ENCODE data around the gene LANCL2.

LANCL2 gene, protein sequence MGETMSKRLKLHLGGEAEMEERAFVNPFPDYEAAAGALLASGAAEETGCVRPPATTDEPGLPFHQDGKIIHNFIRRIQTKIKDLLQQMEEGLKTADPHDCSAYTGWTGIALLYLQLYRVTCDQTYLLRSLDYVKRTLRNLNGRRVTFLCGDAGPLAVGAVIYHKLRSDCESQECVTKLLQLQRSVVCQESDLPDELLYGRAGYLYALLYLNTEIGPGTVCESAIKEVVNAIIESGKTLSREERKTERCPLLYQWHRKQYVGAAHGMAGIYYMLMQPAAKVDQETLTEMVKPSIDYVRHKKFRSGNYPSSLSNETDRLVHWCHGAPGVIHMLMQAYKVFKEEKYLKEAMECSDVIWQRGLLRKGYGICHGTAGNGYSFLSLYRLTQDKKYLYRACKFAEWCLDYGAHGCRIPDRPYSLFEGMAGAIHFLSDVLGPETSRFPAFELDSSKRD

DNA sequence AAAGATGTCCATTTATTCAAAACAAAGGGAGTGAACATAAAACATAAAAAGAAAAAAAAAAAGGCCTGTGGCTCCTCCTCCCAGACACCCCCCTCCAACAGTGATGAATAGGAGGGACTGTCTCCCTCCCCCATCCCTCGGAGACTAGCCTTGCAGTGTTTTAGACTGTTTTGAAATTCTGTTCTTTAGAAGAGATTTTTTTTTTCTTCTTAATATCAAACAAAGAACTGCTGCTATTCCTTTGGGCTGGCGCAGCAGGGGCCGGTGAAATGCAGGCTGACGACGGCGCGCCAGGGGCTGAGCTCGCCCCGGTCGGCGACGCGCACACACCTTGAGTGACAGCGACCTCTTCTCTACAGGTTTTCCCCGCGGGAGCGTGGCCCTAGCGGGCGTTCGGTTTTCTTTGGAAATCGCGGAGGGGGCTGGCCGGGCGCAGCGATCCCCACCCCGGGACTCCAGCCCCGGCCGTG lies at the start of gene LANCL2:
LANCL2 (plus strand) TSS at position 133 of the 470 bp plus-strand sequence. CDS start 689 bp downstream, outside the sequence.
- TF ChIP-seq, protein P1, sequence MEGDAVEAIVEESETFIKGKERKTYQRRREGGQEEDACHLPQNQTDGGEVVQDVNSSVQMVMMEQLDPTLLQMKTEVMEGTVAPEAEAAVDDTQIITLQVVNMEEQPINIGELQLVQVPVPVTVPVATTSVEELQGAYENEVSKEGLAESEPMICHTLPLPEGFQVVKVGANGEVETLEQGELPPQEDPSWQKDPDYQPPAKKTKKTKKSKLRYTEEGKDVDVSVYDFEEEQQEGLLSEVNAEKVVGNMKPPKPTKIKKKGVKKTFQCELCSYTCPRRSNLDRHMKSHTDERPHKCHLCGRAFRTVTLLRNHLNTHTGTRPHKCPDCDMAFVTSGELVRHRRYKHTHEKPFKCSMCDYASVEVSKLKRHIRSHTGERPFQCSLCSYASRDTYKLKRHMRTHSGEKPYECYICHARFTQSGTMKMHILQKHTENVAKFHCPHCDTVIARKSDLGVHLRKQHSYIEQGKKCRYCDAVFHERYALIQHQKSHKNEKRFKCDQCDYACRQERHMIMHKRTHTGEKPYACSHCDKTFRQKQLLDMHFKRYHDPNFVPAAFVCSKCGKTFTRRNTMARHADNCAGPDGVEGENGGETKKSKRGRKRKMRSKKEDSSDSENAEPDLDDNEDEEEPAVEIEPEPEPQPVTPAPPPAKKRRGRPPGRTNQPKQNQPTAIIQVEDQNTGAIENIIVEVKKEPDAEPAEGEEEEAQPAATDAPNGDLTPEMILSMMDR (IDR thresholded peaks at IDR 0.05; ENCODE audit: insufficient read depth, low read depth, low read length, missing control alignments), result no peak
- no peak for DNase-seq (ENCODE audit: low read depth)
- H3K4me3 ChIP-seq (ENCODE audit: low read depth, low read length), result peak within 1 kb of the TSS; percentile 82

DNA sequence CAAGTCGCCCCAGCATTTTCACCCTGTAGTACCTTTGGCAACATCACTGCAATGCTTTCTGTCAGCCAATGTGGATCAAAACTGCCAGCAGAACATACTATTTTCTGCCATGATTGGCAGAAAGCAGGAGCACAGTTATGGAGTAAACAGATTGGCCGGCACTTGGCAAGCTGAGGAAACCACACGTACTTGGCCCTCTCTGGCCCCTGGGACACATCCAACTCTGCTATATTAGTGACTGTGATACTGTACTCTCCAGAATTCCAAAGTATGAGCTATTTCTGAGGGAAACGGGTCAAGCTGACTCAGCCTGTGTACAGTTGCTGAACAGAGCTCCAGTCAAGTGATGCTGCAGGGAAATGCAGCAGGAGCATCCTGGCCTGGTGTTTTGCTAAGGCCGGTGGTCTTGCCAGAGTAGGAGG lies 39.8 kb upstream of the LANCL2 start:
- H3K4me3 ChIP-seq (ENCODE audit: low read depth, low read length), result no peak overlapping the region
- TF ChIP-seq, protein P1 (IDR thresholded peaks at IDR 0.05; ENCODE audit: insufficient read depth, low read depth, low read length, missing control alignments), result no peak
- no peak for DNase-seq (ENCODE audit: low read depth)

DNA sequence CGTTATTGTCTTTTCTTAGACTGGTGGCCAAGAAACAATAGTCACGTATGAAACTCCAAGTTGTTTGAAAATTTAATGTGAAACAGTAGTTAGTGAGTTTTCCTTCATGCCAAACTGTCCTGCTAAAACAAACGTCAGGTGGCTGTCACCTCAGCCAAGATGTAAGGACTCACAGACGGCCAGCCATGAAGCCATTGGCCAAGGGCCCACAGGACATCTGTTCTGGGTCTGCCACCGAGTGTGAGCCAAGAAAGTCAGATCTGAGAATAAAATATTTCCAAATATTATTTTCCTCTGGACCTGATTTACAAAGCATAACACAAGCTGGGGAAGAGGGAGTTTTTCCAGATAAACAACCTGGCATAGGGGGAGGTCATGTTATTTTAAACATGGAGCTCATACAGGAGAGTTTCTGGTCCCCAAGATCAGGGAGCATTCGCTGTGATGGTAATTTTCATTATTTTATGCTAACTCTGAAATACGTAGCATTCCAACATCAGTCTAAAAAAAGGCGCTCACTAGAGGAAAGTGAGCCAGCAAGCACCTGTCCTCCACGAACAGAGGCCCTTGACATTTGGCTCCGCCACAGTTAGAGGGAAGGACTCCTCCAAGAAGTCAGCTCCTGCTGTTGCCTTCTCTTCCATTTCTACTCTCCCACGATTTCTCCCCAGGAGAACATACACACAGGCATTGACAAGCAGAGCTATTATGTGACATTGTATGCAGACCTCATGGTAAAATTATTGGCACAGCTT lies 38.9 kb upstream of the LANCL2 start:
- H3K4me3 ChIP-seq (ENCODE audit: low read depth, low read length), result no peak overlapping the region
- no peak for DNase-seq (ENCODE audit: low read depth)
- TF ChIP-seq, protein P1 (IDR thresholded peaks at IDR 0.05; ENCODE audit: insufficient read depth, low read depth, low read length, missing control alignments), result no peak

DNA sequence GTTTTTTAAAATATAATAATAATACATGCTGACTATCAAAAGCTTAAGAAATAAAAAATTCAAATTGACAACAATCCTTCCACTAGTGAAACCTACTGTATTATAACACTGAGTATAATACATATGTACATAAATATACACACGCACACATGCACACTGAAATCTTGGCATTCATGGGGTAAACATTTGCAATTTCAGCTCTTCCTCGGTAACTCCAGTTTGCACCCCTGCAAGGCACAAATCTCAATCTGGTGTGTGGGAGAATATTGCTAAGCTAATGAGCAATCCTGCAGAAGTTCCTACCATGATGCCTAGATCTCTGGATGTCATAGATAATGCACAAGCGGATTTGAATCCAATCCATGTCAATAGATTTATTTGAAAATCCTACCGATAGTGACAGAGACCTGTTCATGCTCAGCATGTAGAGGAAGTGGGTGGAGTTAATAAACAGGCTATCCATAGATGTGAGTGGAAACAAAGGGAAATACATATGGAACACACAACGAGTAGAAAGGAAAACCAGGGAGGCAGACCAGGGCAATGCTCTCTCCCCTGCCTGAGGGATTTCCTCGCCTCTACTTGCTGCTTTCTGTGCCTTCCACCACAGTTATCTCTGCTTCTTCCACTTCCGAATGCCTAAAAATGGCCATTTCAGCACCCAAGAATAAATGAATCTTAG lies 38.1 kb upstream of the LANCL2 start:
- H3K4me3 ChIP-seq (ENCODE audit: low read depth, low read length), result no peak overlapping the region
- TF ChIP-seq, protein P1 (IDR thresholded peaks at IDR 0.05; ENCODE audit: insufficient read depth, low read depth, low read length, missing control alignments), result no peak
- no peak for DNase-seq (ENCODE audit: low read depth)

DNA sequence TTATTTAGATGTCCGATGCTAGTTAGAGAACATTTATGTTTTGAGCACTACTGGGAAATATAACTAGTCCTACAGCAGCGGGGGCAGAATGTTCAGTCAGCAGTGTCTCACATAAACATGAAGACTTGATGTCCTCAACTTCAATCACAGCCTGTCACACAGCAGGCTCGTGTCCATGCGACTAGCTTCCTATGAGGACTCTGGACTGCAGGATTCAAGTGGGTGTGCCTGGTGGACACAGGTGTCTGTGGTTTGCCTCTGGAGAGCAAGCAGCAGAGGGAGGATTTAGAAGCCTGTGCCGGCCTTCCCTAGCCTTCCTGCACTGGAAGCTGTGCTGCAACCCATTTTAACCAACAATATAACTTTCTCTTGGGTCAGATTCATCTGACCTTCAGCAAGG lies 30.0 kb upstream of the LANCL2 start:
- no peak overlapping the region for H3K4me3 ChIP-seq (ENCODE audit: low read depth, low read length)
- TF ChIP-seq, protein P1 (IDR thresholded peaks at IDR 0.05; ENCODE audit: insufficient read depth, low read depth, low read length, missing control alignments), result no peak
- DNase-seq (ENCODE audit: low read depth), result no peak

DNA sequence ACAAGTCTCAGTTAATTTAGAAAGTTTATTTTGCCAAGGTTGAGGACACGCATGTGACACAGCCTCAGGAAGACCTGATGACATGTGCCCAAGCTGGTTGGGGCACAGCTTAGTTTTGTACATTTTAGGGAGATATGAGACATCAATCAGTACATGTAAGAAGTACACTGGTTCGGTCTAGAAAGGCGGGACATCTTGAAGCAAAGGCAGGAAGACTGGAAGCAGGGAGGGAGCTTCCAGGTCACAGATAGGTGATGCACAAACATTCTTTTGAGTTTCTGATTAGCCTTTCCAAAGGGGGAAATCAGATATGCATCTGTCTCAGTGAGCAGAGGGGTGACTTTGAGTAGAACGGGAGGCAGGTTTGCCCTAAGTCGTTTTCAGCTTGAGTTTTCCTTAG lies 29.4 kb upstream of the LANCL2 start:
- TF ChIP-seq, protein P1 (IDR thresholded peaks at IDR 0.05; ENCODE audit: insufficient read depth, low read depth, low read length, missing control alignments), result no peak
- DNase-seq (ENCODE audit: low read depth), result no peak

More for the DNA sequence above, 29.4 kb upstream of the LANCL2 start:
- no peak overlapping the region for H3K4me3 ChIP-seq (ENCODE audit: low read depth, low read length)

Data from GM12865 (cell line).